GM15510 (cell line): ENCODE measurements around the gene HNF1A.

Experiments
- POLR2A ChIP-seq: IDR thresholded peaks from 3 replicates; pipeline ENCODE4 v1.6.1; 2011; ENCODE audit warnings: borderline replicate concordance; ENCODE audit not compliant: insufficient read length; ENCODE audit errors: extremely low read depth

The HNF1A gene

GRCh38 chr12:120944645-120945217 lies 33.6 kb upstream of the HNF1A start:
- TF ChIP-seq POLR2A, result no peak

GRCh38 chr12:120950807-120951206 lies 27.5 kb upstream of the HNF1A start:
- TF ChIP-seq POLR2A, result no peak

GRCh38 chr12:120955232-120955631 lies 23.1 kb upstream of the HNF1A start:
- TF ChIP-seq POLR2A, result no peak

GRCh38 chr12:120956579-120957300 lies 21.6 kb upstream of the HNF1A start:
- TF ChIP-seq POLR2A, result no peak

- no peak for TF ChIP-seq POLR2A
These were observed 19.0 kb upstream of the HNF1A start for GRCh38 chr12:120959111-120959878.

GRCh38 chr12:120960657-120961056 lies 17.7 kb upstream of the HNF1A start:
- TF ChIP-seq POLR2A, result no peak

- no peak for TF ChIP-seq POLR2A
These were observed 16.5 kb upstream of the HNF1A start for GRCh38 chr12:120961604-120962531.

GRCh38 chr12:120962532-120963020 lies 15.8 kb upstream of the HNF1A start:
- TF ChIP-seq POLR2A, result no peak

GRCh38 chr12:120964298-120964697 lies 14.0 kb upstream of the HNF1A start:
- no peak for TF ChIP-seq POLR2A

- TF ChIP-seq POLR2A, result no peak
These were observed 12.7 kb upstream of the HNF1A start for GRCh38 chr12:120965534-120966091.

GRCh38 chr12:120970310-120970709 lies 8.0 kb upstream of the HNF1A start:
- TF ChIP-seq POLR2A, result no peak

GRCh38 chr12:120971299-120972180 lies 6.8 kb upstream of the HNF1A start:
- no peak for TF ChIP-seq POLR2A

- TF ChIP-seq POLR2A, result no peak
These were observed 5.3 kb upstream of the HNF1A start for GRCh38 chr12:120972870-120973543.

- TF ChIP-seq POLR2A, result no peak
These were observed 630 bp upstream of the HNF1A start for GRCh38 chr12:120977531-120978295.
